ENCODE measurements around the gene DNAJC1. TPM values are rescaled to one million over a fixed set of nuclear protein-coding genes. Genes with fewer than 3 reads are reported as not detected.
A peak's percentile ranks its signal among the peaks of the same experiment; 100 is the strongest.
"Not testable (repeated sequence)": the region's sequence is repeated elsewhere in the genome, so short reads cannot be mapped to it uniquely, and the experiment has no call there.

Gene DNAJC1
- total RNA-seq, 3 donors from 2014 or later = 26.3 to 31.5 (median 30.3) TPM

DNA sequence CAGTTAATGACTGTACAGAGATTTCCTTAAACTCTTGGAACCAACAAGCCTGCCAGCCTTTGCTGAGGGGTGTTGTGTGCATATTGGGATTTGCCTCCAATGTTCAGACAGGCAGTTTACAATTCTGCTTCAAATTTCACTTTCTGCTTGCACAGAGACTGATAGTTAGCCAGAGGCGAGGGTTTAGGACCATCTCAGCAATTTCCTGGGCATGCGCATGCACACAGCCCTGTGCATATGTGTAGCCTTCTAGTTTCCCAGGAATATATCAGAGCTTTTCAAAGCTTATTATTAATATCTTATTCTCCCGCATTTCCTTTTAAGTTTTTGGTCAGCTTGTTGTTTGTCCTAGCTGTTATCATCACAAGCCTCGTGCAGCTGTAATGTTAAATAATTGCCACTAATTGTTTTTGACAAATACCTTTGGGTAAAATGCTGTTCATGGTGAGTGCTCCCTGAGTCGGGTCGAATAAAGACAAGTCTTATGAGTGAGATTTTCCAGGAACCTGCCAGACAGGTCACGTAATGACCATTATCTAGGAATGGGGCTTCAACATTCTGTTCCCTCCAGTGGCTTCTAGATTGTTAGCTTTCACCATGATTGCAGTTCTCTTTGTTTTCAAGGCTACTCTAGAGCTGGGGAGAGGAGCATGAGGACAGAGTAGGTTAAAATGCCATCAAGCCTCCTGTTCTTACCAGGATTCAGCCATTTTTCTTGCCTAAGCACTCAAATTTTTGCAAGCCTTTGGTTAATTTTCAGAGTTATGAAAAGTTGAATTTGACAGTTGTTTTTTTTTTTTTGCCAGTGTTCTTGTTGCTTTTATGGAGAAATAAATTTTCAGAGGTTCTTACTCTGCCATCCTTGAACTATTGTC lies 24.1 kb upstream of the DNAJC1 start:
- no peaks in the 10 kb centered on the region for H3K9me3 ChIP-seq
- H3K36me3 ChIP-seq (ENCODE audit: low read depth) = no peaks in the 10 kb centered on the region

DNA sequence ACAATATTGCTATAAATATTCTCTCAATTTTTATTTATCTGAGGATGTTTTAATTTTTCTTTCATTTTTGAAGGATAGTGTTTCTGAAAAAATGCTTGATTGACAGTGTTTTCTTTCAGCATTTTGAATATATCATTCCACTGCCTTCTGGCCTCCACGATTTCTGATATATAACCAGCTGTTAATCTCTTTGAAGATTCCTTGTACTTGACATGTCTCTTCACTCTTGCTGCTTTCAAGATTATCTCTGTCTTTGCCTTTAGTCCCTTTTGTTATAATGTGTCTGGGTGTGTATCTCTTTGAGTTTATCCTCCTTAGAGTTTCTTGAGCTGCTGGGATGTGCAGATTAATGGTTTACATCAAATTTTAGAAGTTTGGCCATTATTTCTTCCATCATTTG lies 22.8 kb upstream of the DNAJC1 start:
- TF ChIP-seq, protein P1, sequence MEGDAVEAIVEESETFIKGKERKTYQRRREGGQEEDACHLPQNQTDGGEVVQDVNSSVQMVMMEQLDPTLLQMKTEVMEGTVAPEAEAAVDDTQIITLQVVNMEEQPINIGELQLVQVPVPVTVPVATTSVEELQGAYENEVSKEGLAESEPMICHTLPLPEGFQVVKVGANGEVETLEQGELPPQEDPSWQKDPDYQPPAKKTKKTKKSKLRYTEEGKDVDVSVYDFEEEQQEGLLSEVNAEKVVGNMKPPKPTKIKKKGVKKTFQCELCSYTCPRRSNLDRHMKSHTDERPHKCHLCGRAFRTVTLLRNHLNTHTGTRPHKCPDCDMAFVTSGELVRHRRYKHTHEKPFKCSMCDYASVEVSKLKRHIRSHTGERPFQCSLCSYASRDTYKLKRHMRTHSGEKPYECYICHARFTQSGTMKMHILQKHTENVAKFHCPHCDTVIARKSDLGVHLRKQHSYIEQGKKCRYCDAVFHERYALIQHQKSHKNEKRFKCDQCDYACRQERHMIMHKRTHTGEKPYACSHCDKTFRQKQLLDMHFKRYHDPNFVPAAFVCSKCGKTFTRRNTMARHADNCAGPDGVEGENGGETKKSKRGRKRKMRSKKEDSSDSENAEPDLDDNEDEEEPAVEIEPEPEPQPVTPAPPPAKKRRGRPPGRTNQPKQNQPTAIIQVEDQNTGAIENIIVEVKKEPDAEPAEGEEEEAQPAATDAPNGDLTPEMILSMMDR (IDR thresholded peaks at IDR 0.05) = no peak
- no peak overlapping the region for H3K4me3 ChIP-seq
- no peak for ATAC-seq
- H3K9me3 ChIP-seq = no peaks in the 10 kb centered on the region
- DNase-seq = no peak
- intact Hi-C loops (cut with DNase I, micrococcal nuclease) = loop anchor here in 1 of 2 donors (10.0 kb wide), 1 partner anchor 969 kb away; no protein-coding TSS in a partner anchor
- H3K36me3 ChIP-seq (ENCODE audit: low read depth) = no peaks in the 10 kb centered on the region
- no peaks in the 10 kb centered on the region for H3K4me1 ChIP-seq (ENCODE audit: low read depth)

More for the DNA sequence above, 24.1 kb upstream of the DNAJC1 start:
- Histone ChIP-seq H3K4me1 (ENCODE audit: low read depth) (no peaks in the 10 kb centered on the region), H3K4me3 (no peak overlapping the region)
- DNase-seq (no peak), ATAC-seq (no peak)
- intact Hi-C loops (cut with DNase I, micrococcal nuclease) = loop anchor here in 1 of 2 donors (10.0 kb wide), 1 partner anchor 967 kb away; no protein-coding TSS in a partner anchor
- TF ChIP-seq, protein P1 (IDR thresholded peaks at IDR 0.05) = no peak

DNA sequence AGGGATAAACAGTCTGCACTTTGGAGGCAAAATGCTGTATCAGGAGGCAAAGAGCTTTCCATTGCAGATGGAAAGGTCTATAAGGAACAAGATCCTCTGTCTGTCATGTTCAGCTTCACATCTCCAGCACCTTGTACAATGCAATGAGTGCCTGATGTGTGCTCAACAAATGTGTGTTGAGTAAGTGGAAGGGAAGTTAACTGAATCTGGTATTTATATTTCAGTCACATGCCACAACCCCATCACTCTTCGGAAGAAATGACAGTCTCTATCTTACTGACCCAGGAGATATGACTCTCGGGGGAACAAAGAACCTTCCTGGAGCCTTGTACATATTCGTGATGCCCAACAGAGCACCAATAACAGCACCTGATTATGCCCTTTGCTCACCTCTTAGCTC lies 20.0 kb upstream of the DNAJC1 start:
- no peak for ATAC-seq
- intact Hi-C loops (cut with DNase I, micrococcal nuclease) = loop anchor here in 1 of 2 donors (10.0 kb wide), 1 partner anchor 971 kb away; no protein-coding TSS in a partner anchor

DNA sequence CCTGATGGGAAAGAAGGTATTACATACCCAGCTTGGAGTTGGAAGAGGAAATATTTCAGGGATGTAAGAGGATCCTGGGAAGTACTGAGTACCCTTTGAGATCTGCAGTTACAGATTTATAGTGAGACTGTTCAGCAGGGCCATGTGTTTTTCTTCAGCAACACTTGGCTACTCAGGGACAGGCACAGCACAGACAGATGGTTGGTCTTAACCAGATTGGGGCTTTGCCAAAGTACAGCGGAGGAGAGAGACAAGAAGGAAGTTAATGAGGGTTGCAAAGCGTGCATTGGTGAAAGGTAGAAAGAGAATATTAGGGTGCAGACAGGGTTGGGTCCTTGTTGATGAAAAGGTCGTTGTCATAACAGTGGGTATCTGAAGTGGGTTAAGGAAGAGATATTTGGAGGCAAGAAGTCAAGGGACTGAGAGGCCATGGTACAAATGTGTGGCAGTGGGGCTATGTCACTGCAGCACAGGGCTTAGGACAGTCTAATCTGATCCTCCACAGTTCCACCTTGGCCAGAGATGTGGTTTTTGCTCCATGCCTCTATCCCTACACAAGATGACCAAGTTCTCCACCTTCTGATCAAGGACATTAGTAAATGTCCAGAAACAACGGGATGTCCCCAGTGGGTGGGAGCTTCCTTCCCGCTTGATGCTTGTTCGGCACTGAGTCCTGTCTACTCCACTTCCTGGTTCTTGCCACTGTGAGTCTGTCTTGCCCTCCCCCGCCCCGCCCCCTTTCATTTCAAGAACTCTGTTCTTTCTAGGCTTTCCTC lies 18.9 kb upstream of the DNAJC1 start:
- H3K4me3 ChIP-seq = no peak overlapping the region
- TF ChIP-seq, protein P1 (IDR thresholded peaks at IDR 0.05) = no peak
- intact Hi-C loops (cut with DNase I, micrococcal nuclease) = loop anchor here in 1 of 2 donors (10.0 kb wide), 1 partner anchor 972 kb away; no protein-coding TSS in a partner anchor
- H3K36me3 ChIP-seq (ENCODE audit: low read depth) = no peaks in the 10 kb centered on the region
- DNase-seq = peak in 2 of 3 donors; percentile 24 to 28
- no peaks in the 10 kb centered on the region for H3K9me3 ChIP-seq
- no peaks in the 10 kb centered on the region for H3K4me1 ChIP-seq (ENCODE audit: low read depth)
- ATAC-seq = peak; percentile 67

More for the DNA sequence above, 20.0 kb upstream of the DNAJC1 start:
- no peak for DNase-seq
- no peaks in the 10 kb centered on the region for H3K9me3 ChIP-seq
- TF ChIP-seq, protein P1 (IDR thresholded peaks at IDR 0.05) = no peak
- H3K36me3 ChIP-seq (ENCODE audit: low read depth) = no peaks in the 10 kb centered on the region
- no peaks in the 10 kb centered on the region for H3K4me1 ChIP-seq (ENCODE audit: low read depth)
- no peak overlapping the region for H3K4me3 ChIP-seq

GRCh38 chr10:22021144-22021543 lies 17.6 kb upstream of the DNAJC1 start:
- not testable (repeated sequence) for ATAC-seq; DNase-seq; H3K36me3 ChIP-seq (ENCODE audit: low read depth); H3K4me1 ChIP-seq (ENCODE audit: low read depth); H3K4me3 ChIP-seq; H3K9me3 ChIP-seq
- intact Hi-C loops (cut with DNase I, micrococcal nuclease) = loop anchor here in 1 of 2 donors (10.0 kb wide), 1 partner anchor 974 kb away; no protein-coding TSS in a partner anchor

Measured in mucosa of descending colon (tissue), 3 donors.